HFFc6 (cell line): Measurements from ENCODE around the gene POLE. TPM values are rescaled to one million over a fixed set of nuclear protein-coding genes. Genes with fewer than 3 reads are reported as not detected.

Source experiments
- DNase-seq: peaks from one replicate; pipeline ENCODE4 v3.0.0-alpha.2; 2018
- H3K27ac Mint-ChIP-seq: 2 replicates; pipeline ENCODE4 v1.8.0; 2020; ENCODE audit warnings: mild to moderate bottlenecking, mixed read lengths
- H3K27me3 Mint-ChIP-seq: 2 replicates; pipeline ENCODE4 v1.8.0; 2021; ENCODE audit warnings: mild to moderate bottlenecking, moderate library complexity, mixed read lengths; ENCODE audit not compliant: insufficient read depth
- H3K36me3 Mint-ChIP-seq: 2 replicates; pipeline ENCODE4 v1.8.0; 2021; ENCODE audit warnings: low read depth, mixed read lengths
- H3K4me1 Mint-ChIP-seq: 2 replicates; pipeline ENCODE4 v1.8.0; 2020; ENCODE audit warnings: low read depth, mixed read lengths
- H3K4me3 Mint-ChIP-seq: 2 replicates; pipeline ENCODE4 v1.8.0; 2020; ENCODE audit warnings: mild to moderate bottlenecking, moderate library complexity, mixed read lengths
- H3K9me3 Mint-ChIP-seq: 2 replicates; pipeline ENCODE4 v1.8.0; 2020; ENCODE audit warnings: mild to moderate bottlenecking, mixed read lengths
- CTCF ChIP-seq: fragments of 200-600 bp; sonication (generic); IDR thresholded peaks from 2 replicates; pipeline ENCODE4 v1.5.0; 2021; ENCODE audit warnings: antibody characterized with exemption, mild to moderate bottlenecking
- total RNA-seq, 6 experiments: library from RNA; stranded (reverse); fragmentation: NEBNext Ultra II Directional; extraction: Animal tissue kit (Norgen Biotek cat#: 25700); gene quantifications; 2 replicates in 1 of 6; 3 replicates in 5 of 6; pipeline ENCODE4 v1.2.3, GENCODE V29; 2021

The POLE gene
- total RNA-seq, 6 experiments from 2014 or later = 19.4 to 35.5 (median 29.3) TPM

- DNase-seq = no peak
- TF ChIP-seq CTCF = no peak
- peaks cover 15% of the 10 kb centered on the region for H3K27me3 Mint-ChIP-seq
- H3K4me3 Mint-ChIP-seq = no peak overlapping the region
- peaks cover 30% of the 10 kb centered on the region for H3K36me3 Mint-ChIP-seq
- H3K9me3 Mint-ChIP-seq = 0 out of 2 replicates have a peak, but pooled peaks cover 6% of the 10 kb centered on the region
- H3K4me1 Mint-ChIP-seq = 0 out of 2 replicates have a peak, but pooled peaks cover 4% of the 10 kb centered on the region
- no peak overlapping the region for H3K27ac Mint-ChIP-seq
Observed at GRCh38 chr12:132716356-132716755, 29.2 kb upstream of the POLE start.

- H3K27ac Mint-ChIP-seq = no peak overlapping the region
- no peak for DNase-seq
- H3K9me3 Mint-ChIP-seq = 0 out of 2 replicates have a peak, but pooled peaks cover 6% of the 10 kb centered on the region
- 0 out of 2 replicates have a peak, but pooled peaks cover 4% of the 10 kb centered on the region for H3K4me1 Mint-ChIP-seq
- H3K4me3 Mint-ChIP-seq = no peak overlapping the region
- H3K27me3 Mint-ChIP-seq = peaks cover 15% of the 10 kb centered on the region
- peaks cover 26% of the 10 kb centered on the region for H3K36me3 Mint-ChIP-seq
- TF ChIP-seq CTCF = no peak
Observed at GRCh38 chr12:132715874-132716273, 28.7 kb upstream of the POLE start.

GRCh38 chr12:132713123-132713522 lies 26.0 kb upstream of the POLE start:
- no peak for TF ChIP-seq CTCF
- no peak for DNase-seq
- peaks cover 11% of the 10 kb centered on the region for H3K36me3 Mint-ChIP-seq
- H3K4me3 Mint-ChIP-seq = no peak overlapping the region
- H3K9me3 Mint-ChIP-seq = no peaks in the 10 kb centered on the region
- H3K4me1 Mint-ChIP-seq = peaks cover 9% of the 10 kb centered on the region; the same call in 1 of the 2 replicates
- peaks cover 8% of the 10 kb centered on the region; the same call in 1 of the 2 replicates for H3K27me3 Mint-ChIP-seq
- H3K27ac Mint-ChIP-seq = no peak overlapping the region

- Mint-ChIP-seq H3K9me3 (no peaks in the 10 kb centered on the region), H3K4me3 (peak overlapping the region; percentile 89), H3K4me1 (peaks cover 9% of the 10 kb centered on the region; the same call in 1 of the 2 replicates), H3K36me3 (peaks cover 21% of the 10 kb centered on the region), H3K27ac (peak overlapping the region; percentile 49), H3K27me3 (0 out of 2 replicates have a peak, but pooled peaks cover 1% of the 10 kb centered on the region)
- no peak for DNase-seq
- no peak for TF ChIP-seq CTCF
Observed at GRCh38 chr12:132711080-132711843, 24.1 kb upstream of the POLE start.

GRCh38 chr12:132710405-132711079 lies 23.4 kb upstream of the POLE start, which contains the start of gene PGAM5:
Gene PGAM5 (plus strand): TSS chr12:132710842. CDS start chr12:132710877, 35 bp downstream.
- Mint-ChIP-seq H3K4me3 (peak within 1 kb of the TSS; percentile 96), H3K4me1 (peaks cover 9% of the 10 kb centered on the region; the same call in 1 of the 2 replicates), H3K27me3 (no peaks in the 10 kb centered on the region), H3K27ac (peak within 1 kb of the TSS; percentile 70), H3K36me3 (peaks cover 21% of the 10 kb centered on the region), H3K9me3 (no peaks in the 10 kb centered on the region)
- TF ChIP-seq CTCF = no peak
- DNase-seq = peak; percentile 66
